GM12892 (cell line): ENCODE measurements around the gene CCDC74B.
A peak's percentile ranks its signal among the peaks of the same experiment; 100 is the strongest.

ENCODE experiments used
- POLR2A ChIP-seq: IDR thresholded peaks from 2 replicates; pipeline ENCODE4 v1.6.1; 2011; ENCODE audit warnings: low read depth, low read length, control low read depth
- POLR2AphosphoS5 ChIP-seq: IDR thresholded peaks from 2 replicates; pipeline ENCODE4 v1.6.1; 2011; ENCODE audit warnings: low read depth, low read length, control low read depth
- TAF1 ChIP-seq: IDR thresholded peaks from 2 replicates; pipeline ENCODE4 v1.6.1; 2011; ENCODE audit warnings: low read depth, mild to moderate bottlenecking, control low read depth, low read length, borderline replicate concordance

GRCh38 chr2:130181325-130181879, 36.5 kb upstream of the CCDC74B start, which contains the start of gene SMPD4:
- TF ChIP-seq POLR2AphosphoS5 (no peak), TAF1 (peak; percentile 57), POLR2A (peak; percentile 62)
